IMR-90 (cell line): ENCODE data around the gene SBF1. TPM values are rescaled to one million over a fixed set of nuclear protein-coding genes. Genes with fewer than 3 reads are reported as not detected.

Source experiments
- ATAC-seq: fragments of 200-7000 bp; cut with Tn5 transposase; 2 replicates; pipeline ENCODE4 v1.9.1; 2020; ENCODE audit warnings: low read depth, mild to moderate bottlenecking, moderate library complexity
- BruUV-seq: library from RNA; stranded (reverse); fragments of 400-500 nt; replicated peaks from 2 replicates; lab custom pipeline; 2021; lab: Mats Ljungman, UMichigan
- CTCF ChIA-PET: fragments of 300-600 bp; formaldehyde crosslinking; extraction: SDS; loops from one replicate; lab custom pipeline; 2021; ENCODE audit warnings: antibody characterized with exemption; lab: Yijun Ruan, JAX
- POLR2A ChIA-PET: fragments of 300-600 bp; sonication (Branson Sonifier 250); formaldehyde crosslinking; loops from one replicate; lab custom pipeline; 2022; ENCODE audit warnings: antibody characterized with exemption; ENCODE audit not compliant: unreplicated experiment; lab: Charles Lee
- DNase-seq: peaks from one replicate; pipeline ENCODE4 v3.0.0; 2013
- H2AFZ ChIP-seq: replicated peaks from 2 replicates; pipeline ENCODE3; 2013; ENCODE audit warnings: low read length, mild to moderate bottlenecking; ENCODE audit not compliant: poor library complexity
- H2AK5ac ChIP-seq: 2 replicates; pipeline ENCODE4 v1.6.1; 2013; ENCODE audit warnings: low read depth, low read length, inconsistent platforms
- H2AK9ac ChIP-seq: replicated peaks from 2 replicates; pipeline ENCODE3; 2013; ENCODE audit warnings: mild to moderate bottlenecking, low read depth, low read length, moderate library complexity; ENCODE audit not compliant: poor library complexity
- H2BK120ac ChIP-seq: 2 replicates; pipeline ENCODE4 v1.6.1; 2013; ENCODE audit warnings: low read depth, low read length, inconsistent platforms
- H2BK15ac ChIP-seq: 3 replicates; pipeline ENCODE4 v1.6.1; 2013; ENCODE audit warnings: low read depth, low read length, inconsistent platforms
- H2BK20ac ChIP-seq: 2 replicates; pipeline ENCODE4 v1.6.1; 2013; ENCODE audit warnings: low read depth, mild to moderate bottlenecking, inconsistent platforms, low read length, moderate library complexity
- H2BK5ac ChIP-seq: 2 replicates; pipeline ENCODE4 v1.6.1; 2013; ENCODE audit warnings: mild to moderate bottlenecking, low read depth, low read length, inconsistent platforms; ENCODE audit not compliant: poor library complexity, severe bottlenecking
- H3K14ac ChIP-seq: replicated peaks from 2 replicates; pipeline ENCODE4 v1.6.1; 2013; ENCODE audit warnings: low read depth, low read length, inconsistent platforms
- H3K18ac ChIP-seq: 2 replicates; pipeline ENCODE4 v1.6.1; 2013; ENCODE audit warnings: low read depth, low read length, control low read depth
- H3K23ac ChIP-seq: 2 replicates; pipeline ENCODE4 v1.6.1; 2013; ENCODE audit warnings: low read depth, low read length, inconsistent platforms
- H3K27ac ChIP-seq: 2 replicates; pipeline ENCODE4 v1.5.1; 2013; ENCODE audit warnings: mild to moderate bottlenecking, control low read depth, low read length; ENCODE audit not compliant: insufficient read depth
- H3K27me3 ChIP-seq: 2 replicates; pipeline ENCODE4 v1.6.1; 2013; ENCODE audit warnings: low read length; ENCODE audit not compliant: control insufficient read depth, insufficient read depth
- H3K36me3 ChIP-seq: 2 replicates; pipeline ENCODE4 v1.6.1; 2013; ENCODE audit warnings: low read length, mixed read lengths; ENCODE audit not compliant: control insufficient read depth, insufficient read depth
- H3K4ac ChIP-seq: 2 replicates; pipeline ENCODE4 v1.6.1; 2013; ENCODE audit warnings: low read depth, low read length, inconsistent platforms
- H3K4me1 ChIP-seq: 2 replicates; pipeline ENCODE4 v1.6.1; 2013; ENCODE audit warnings: low read length, mixed read lengths; ENCODE audit not compliant: control insufficient read depth, insufficient read depth
- H3K4me2 ChIP-seq: 2 replicates; pipeline ENCODE4 v1.6.1; 2013; ENCODE audit warnings: low read depth, mild to moderate bottlenecking, control low read depth, low read length, moderate library complexity
- H3K4me3 ChIP-seq: 2 replicates; pipeline ENCODE4 v1.5.1; 2013; ENCODE audit warnings: low read depth, mild to moderate bottlenecking, control low read depth, low read length, moderate library complexity; ENCODE audit not compliant: insufficient read depth
- H3K56ac ChIP-seq: 2 replicates; pipeline ENCODE4 v1.6.1; 2013; ENCODE audit warnings: low read length, inconsistent platforms; ENCODE audit not compliant: insufficient read depth; ENCODE audit errors: extremely low read depth
- H3K79me1 ChIP-seq, 2 experiments: 2 replicates each; pipeline ENCODE4 v1.6.1; 2013; ENCODE audit warnings: low read length in 2 of 2, inconsistent platforms in 1 of 2, low read depth in 1 of 2
- H3K9ac ChIP-seq: 2 replicates; pipeline ENCODE4 v1.6.1; 2013; ENCODE audit warnings: low read depth, low read length, control low read depth
- H3K9me1 ChIP-seq: 2 replicates; pipeline ENCODE4 v1.6.1; 2013; ENCODE audit warnings: low read length, inconsistent platforms; ENCODE audit not compliant: insufficient read depth
- H3K9me3 ChIP-seq: 2 replicates; pipeline ENCODE4 v1.6.1; 2013; ENCODE audit warnings: low read length; ENCODE audit not compliant: control insufficient read depth, insufficient read depth
- H4K20me1 ChIP-seq: 2 replicates; pipeline ENCODE4 v1.6.1; 2013; ENCODE audit warnings: low read length, inconsistent platforms; ENCODE audit not compliant: insufficient read depth
- H4K5ac ChIP-seq: 2 replicates; pipeline ENCODE4 v1.6.1; 2013; ENCODE audit warnings: mild to moderate bottlenecking, low read depth, low read length, control low read depth
- H4K8ac ChIP-seq, 2 experiments: 2 replicates each; pipeline ENCODE4 v1.6.1; 2013; ENCODE audit warnings: low read depth in 2 of 2, low read length in 2 of 2, control low read depth in 1 of 2, inconsistent platforms in 1 of 2
- H4K91ac ChIP-seq: 2 replicates; pipeline ENCODE4 v1.6.1; 2013; ENCODE audit warnings: low read depth, low read length, inconsistent platforms; ENCODE audit not compliant: insufficient read depth
- BHLHE40 ChIP-seq: fragments of 150-350 bp; IDR thresholded peaks from 2 replicates; pipeline ENCODE4 v1.6.1; 2016; ENCODE audit warnings: mild to moderate bottlenecking, low read depth, low read length
- CEBPB ChIP-seq: IDR thresholded peaks from 2 replicates; pipeline ENCODE4 v1.6.1; 2012; ENCODE audit warnings: low read depth, low read length, improper control_type of control experiment
- CHD1 ChIP-seq: IDR thresholded peaks from 2 replicates; pipeline ENCODE4 v1.6.1; 2012; ENCODE audit warnings: low read depth, low read length, improper control_type of control experiment
- CTCF ChIP-seq: conservative IDR thresholded peaks from 2 replicates; pipeline ENCODE4 v1.5.1; 2012; ENCODE audit warnings: mild to moderate bottlenecking, low read depth, low read length, improper control_type of control experiment
- ELK1 ChIP-seq: fragments of 150-350 bp; IDR thresholded peaks from 2 replicates; pipeline ENCODE4 v1.6.1; 2016; ENCODE audit warnings: low read depth, mild to moderate bottlenecking, low read length, moderate library complexity, borderline replicate concordance
- FOS ChIP-seq: fragments of 150-350 bp; IDR thresholded peaks from 2 replicates; pipeline ENCODE4 v1.6.1; 2016; ENCODE audit warnings: low read depth, low read length
- MAFK ChIP-seq: IDR thresholded peaks from 2 replicates; pipeline ENCODE4 v1.6.1; 2012; ENCODE audit warnings: low read depth, low read length, improper control_type of control experiment
- MAZ ChIP-seq: IDR thresholded peaks from 2 replicates; pipeline ENCODE4 v1.6.1; 2012; ENCODE audit warnings: low read depth, mild to moderate bottlenecking, low read length, improper control_type of control experiment, moderate library complexity, borderline replicate concordance
- MXI1 ChIP-seq: IDR thresholded peaks from 2 replicates; pipeline ENCODE4 v1.6.1; 2012; ENCODE audit warnings: low read depth, mild to moderate bottlenecking, low read length, moderate library complexity, borderline replicate concordance
- NFE2L2 ChIP-seq: fragments of 150-350 bp; IDR thresholded peaks from 2 replicates; pipeline ENCODE4 v1.6.1; 2016; ENCODE audit warnings: low read depth, mild to moderate bottlenecking, low read length
- POLR2A ChIP-seq: IDR thresholded peaks from 2 replicates; pipeline ENCODE4 v1.6.1; 2012; ENCODE audit warnings: mild to moderate bottlenecking, low read depth, low read length
- RCOR1 ChIP-seq: IDR thresholded peaks from 2 replicates; pipeline ENCODE4 v1.6.1; 2012; ENCODE audit warnings: mild to moderate bottlenecking, low read length, improper control_type of control experiment; ENCODE audit not compliant: insufficient replicate concordance
- RFX5 ChIP-seq: IDR thresholded peaks from 2 replicates; pipeline ENCODE4 v1.8.0; 2012; ENCODE audit warnings: low read depth, mild to moderate bottlenecking, low read length, moderate library complexity
- SMC3 ChIP-seq: fragments of 150-350 bp; IDR thresholded peaks from 2 replicates; pipeline ENCODE4 v1.6.1; 2016; ENCODE audit warnings: low read depth, mild to moderate bottlenecking, antibody characterized with exemption, low read length, moderate library complexity
- WGBS, 2 experiments: methylation state at CpG; one replicate each; pipeline versions ENCODE4 v1.1.5 to v1.1.7; 2013; ENCODE audit warnings: missing lambda C conversion rate in 2 of 2; ENCODE audit not compliant: insufficient read length in 1 of 2; ENCODE audit errors: extremely low coverage in 2 of 2; 5-methylcytosine and 5-hydroxymethylcytosine counted together
- dilution Hi-C: fragments of 300-500 bp; cut with HindIII; formaldehyde crosslinking; loops from one replicate; pipeline ENCODE4 v1.14.3; 2018; ENCODE audit warnings: low sequenced_read_pairs; ENCODE audit not compliant: unreplicated experiment
- in situ Hi-C: fragments of 300-500 bp; cut with MboI; formaldehyde crosslinking; loops from 3 replicates; pipeline ENCODE4 v1.14.3; 2019; ENCODE audit warnings: low sequenced_read_pairs, inconsistent platforms, mixed read lengths
- intact Hi-C: fragments of 100-400 bp; cut with micrococcal nuclease; formaldehyde crosslinking; loops from 2 replicates; pipeline ENCODE4 v1.10.0; 2022
- polyA plus RNA-seq, 3 experiments: library from polyadenylated mRNA; depleted of rRNA; stranded (reverse); fragments of >200 nt; gene quantifications; 2 replicates each; pipeline ENCODE4 v1.2.3, GENCODE V29; 2012; ENCODE audit warnings: low replicate concordance in 1 of 3
- total RNA-seq: library from RNA; depleted of rRNA; stranded (reverse); fragments of >200 nt; gene quantifications from 2 replicates; pipeline ENCODE4 v1.2.3, GENCODE V29; 2012

SBF1 gene
- total and polyA plus RNA-seq, 2 of the 4 experiments (the other 2 are of a cell fraction), result 21.5 to 33.2 TPM

GRCh38 chr22:50482107-50483074 lies 7.6 kb upstream of the SBF1 start:
- H3K4me3 ChIP-seq, result peak overlapping the region; percentile 57
- H3K4me1 ChIP-seq, result no peaks in the 10 kb centered on the region
- peak overlapping the region; percentile 85 for H3K14ac ChIP-seq
- dilution Hi-C loops (no loop called here), intact Hi-C loops (no loop called here), in situ Hi-C loops (no loop called here)
- H3K27ac ChIP-seq, result peak overlapping the region; percentile 17
- no peaks in the 10 kb centered on the region; the same call in 1 of the 2 replicates for H3K9me1 ChIP-seq
- peak overlapping the region; percentile 94 for H4K91ac ChIP-seq
- H2BK5ac ChIP-seq, result no peak overlapping the region
- no peaks in the 10 kb centered on the region for H3K9me3 ChIP-seq
- peak overlapping the region; percentile 78 for H3K23ac ChIP-seq
- no peak for DNase-seq
- H3K4ac ChIP-seq, result peak overlapping the region; percentile 91
- peak overlapping the region; percentile 87 for H2AK5ac ChIP-seq
- no peak overlapping the region; the same call in 1 of the 2 replicates for H4K5ac ChIP-seq
- H2BK20ac ChIP-seq, result no peak overlapping the region
- H2BK120ac ChIP-seq, result peak overlapping the region; percentile 72
- H4K8ac ChIP-seq, result peak overlapping the region; percentile 79 to 97; a peak in 3 of 4 replicates
- peaks cover 4% of the 10 kb centered on the region; the same call in 1 of the 2 replicates for H3K36me3 ChIP-seq
- peak overlapping the region; percentile 86 for H2AFZ ChIP-seq
- ChIA-PET CTCF (interaction anchor here (0.5 kb wide), 1 partner anchor 116 kb away, joined by 4 read pairs; no protein-coding TSS in a partner anchor), POLR2A (no interaction called here)
- no peaks in the 10 kb centered on the region; the same call in 1 of the 2 replicates for H4K20me1 ChIP-seq
- peaks cover 0 to 3% of the 10 kb centered on the region in 2 experiments; a peak in 1 of 4 replicates for H3K79me1 ChIP-seq
- H3K9ac ChIP-seq, result peak overlapping the region; percentile 64
- H3K56ac ChIP-seq, result peak overlapping the region; percentile 17; the same call in 1 of the 2 replicates
- H3K18ac ChIP-seq, result peak overlapping the region; percentile 1; the same call in 1 of the 2 replicates
- ATAC-seq, result peak; percentile 12
- no TSS peak for BruUV-seq
- H2BK15ac ChIP-seq, result no peak overlapping the region; the same call in 2 of the 3 replicates
- H2AK9ac ChIP-seq, result peak overlapping the region; percentile 99
- H3K4me2 ChIP-seq, result peak overlapping the region; percentile 53
- H3K27me3 ChIP-seq, result peaks cover 21% of the 10 kb centered on the region
- WGBS, 2 experiments, result 82% methylated on average over 17 of the region's 35 CpGs; no CpG with 5 or more reads in 1 of the 2 experiments
- no peak for TF ChIP-seq CHD1
- no peak for TF ChIP-seq MAFK
- TF ChIP-seq CTCF, result no peak
- no peak for TF ChIP-seq NFE2L2
- no peak for TF ChIP-seq ELK1
- TF ChIP-seq MXI1, result no peak
- TF ChIP-seq MAZ, result peak; percentile 32; the same call in 1 of the 2 replicates
- no peak for TF ChIP-seq CEBPB
- no peak for TF ChIP-seq RFX5
- no peak for TF ChIP-seq FOS
- TF ChIP-seq RCOR1, result no peak
- TF ChIP-seq BHLHE40, result no peak
- no peak for TF ChIP-seq POLR2A
- TF ChIP-seq SMC3, result no peak
